Measurements from ENCODE around the gene NHERF2.

NHERF2 gene

DNA sequence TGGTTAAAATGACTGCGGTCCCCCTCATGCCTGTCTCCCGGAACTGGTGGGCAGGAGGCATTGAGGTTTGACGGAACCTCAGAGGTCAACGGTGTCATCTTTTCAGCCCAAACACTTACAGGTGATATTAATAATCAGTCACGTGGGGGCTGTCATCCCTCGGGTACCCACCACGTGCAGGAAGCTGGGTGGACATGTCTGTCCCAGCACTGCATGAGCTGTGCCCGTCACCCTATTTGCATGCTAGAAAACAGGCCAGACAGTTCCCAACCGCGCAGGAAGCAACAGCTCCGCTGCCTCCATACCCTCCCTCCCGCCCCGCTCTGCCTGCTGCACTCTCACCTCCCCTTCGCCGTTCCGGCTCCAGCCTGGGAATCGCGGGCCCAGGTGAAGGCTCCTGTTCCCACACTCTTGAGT lies 35.6 kb upstream of the NHERF2 start:
- DNase-seq = no peak

DNA sequence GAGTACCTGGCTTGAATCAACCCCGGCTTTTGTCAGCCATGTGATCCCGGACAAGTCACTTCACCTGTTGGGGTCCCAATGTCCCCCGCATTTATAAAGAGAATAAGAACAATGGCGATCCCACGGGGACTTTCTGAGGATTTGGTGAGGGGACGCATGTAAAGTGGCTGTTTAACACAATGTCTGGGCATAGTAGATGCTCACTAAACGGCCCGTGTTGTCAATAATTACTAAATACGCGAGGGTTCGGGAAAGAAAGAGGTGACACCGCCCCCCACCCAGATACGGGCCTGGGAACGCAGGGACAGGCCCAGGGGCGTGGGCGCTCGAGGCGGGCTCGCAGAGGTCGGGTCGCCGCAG lies 35.1 kb upstream of the NHERF2 start:
- DNase-seq = peak; percentile 46

DNA sequence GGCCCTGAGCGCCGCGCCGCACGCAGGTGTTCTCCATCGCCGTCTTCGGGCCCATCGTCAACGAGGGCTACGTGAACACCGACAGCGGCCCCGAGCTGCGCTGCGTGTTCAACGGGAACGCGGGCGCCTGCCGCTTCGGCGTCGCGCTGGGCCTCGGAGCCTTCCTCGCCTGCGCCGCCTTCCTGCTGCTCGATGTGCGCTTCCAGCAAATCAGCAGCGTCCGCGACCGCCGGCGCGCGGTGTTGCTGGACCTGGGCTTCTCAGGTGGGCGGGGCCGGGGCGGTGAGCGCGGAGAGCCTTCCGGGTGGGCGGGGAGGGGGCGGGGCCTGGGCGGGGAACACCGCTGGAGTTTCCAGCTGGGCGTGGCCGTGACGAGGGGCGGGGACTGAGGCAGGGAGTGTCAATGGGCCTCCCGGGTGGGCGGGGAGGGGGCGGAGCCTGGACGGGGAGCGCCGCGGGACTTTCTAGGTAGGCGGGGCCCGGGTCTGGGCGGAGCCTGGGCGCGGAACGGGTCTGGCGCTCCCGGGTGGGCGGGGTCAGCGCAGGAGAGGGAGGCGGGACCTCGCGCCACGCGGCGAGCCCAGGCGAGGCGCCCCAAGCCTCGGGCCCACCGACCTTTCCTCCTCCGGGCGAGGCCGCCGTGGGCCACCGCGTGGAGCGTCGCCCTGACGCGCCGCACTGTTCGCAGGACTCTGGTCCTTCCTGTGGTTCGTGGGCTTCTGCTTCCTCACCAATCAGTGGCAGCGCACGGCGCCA lies 34.6 kb upstream of the NHERF2 start:
- DNase-seq = peak; percentile 95

DNA sequence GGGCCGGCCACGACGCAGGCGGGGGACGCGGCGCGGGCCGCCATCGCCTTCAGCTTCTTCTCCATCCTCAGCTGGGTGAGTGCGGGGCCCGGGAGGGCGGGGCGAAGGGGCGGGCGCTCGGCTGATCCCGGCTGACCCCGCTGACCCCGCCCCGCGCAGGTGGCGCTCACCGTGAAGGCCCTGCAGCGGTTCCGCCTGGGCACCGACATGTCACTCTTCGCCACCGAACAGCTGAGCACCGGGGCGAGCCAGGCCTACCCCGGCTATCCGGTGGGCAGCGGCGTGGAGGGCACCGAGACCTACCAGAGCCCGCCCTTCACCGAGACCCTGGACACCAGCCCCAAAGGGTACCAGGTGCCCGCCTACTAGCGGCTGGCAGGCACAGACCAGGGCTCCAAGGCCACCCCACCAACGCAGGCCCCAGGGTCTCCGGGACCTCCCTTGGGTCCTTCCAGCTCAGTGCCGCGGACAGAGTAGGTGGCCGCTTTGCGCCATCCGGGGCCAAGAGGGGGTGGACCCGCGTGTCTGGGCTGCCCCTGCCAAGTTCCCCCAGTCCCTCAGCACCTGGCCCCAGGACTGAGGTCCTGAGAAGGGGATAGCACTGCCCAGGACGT lies 33.9 kb upstream of the NHERF2 start:
- peak; percentile 25 for DNase-seq

DNA sequence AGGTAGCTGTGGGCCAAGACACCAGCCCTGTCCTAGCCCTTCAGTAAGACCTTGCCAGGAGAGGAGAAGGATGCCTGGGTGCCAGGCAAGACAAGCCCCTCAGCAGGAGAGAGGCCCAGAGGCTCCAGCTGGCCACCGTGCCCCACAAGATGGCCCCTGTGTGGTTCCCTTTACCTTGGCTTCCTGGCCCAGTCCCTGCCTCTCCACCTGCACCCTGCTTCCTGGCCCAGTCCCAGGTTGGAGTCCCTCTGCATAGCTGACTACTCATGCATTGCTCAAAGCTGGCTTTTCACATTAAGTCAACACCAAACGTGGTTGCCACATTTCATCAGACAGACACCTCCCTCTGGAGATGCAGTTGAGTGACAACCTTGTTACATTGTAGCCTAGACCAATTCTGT lies 33.0 kb upstream of the NHERF2 start:
- no peak for DNase-seq

DNA sequence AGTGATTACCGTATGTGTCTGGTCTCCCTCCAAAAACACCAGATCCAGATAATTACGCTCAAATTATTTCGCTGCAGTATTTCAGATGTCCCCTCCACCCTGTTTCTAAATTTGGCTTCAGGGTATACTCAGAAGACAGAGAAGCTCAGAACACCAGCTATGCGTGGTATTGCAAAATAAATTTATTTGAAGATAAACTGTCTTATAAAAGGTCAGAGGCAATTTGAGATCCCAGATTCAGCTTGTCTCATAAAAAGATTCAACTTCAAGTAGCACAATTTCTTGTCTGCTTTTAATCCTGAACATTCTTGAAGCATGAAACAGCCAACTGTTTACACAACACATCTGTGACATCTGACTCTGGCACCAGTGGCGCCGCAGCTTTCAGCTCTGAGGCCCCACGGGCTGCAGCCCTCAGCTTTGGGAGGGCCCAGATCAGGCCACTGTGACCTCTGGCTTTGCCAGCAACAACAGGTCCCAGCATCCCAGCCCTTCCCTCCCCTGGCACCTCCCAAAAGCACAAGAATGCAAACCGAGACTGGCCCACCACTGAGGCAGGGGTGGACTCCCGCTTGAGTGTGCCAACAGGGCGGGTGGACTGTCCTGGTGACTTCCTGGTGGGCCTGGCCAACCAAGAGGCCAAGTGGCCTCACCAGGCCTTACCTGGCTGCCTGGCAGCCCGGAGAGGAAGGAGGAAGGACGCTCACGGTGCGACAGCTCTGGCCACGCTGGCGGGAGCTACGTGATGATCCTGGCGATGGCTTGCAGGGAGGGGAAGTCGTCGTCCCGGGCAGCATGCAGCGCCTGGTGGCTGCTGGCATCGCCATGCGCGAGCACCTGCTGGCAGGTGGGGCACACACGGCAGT lies 29.0 kb upstream of the NHERF2 start:
- DNase-seq = no peak

DNA sequence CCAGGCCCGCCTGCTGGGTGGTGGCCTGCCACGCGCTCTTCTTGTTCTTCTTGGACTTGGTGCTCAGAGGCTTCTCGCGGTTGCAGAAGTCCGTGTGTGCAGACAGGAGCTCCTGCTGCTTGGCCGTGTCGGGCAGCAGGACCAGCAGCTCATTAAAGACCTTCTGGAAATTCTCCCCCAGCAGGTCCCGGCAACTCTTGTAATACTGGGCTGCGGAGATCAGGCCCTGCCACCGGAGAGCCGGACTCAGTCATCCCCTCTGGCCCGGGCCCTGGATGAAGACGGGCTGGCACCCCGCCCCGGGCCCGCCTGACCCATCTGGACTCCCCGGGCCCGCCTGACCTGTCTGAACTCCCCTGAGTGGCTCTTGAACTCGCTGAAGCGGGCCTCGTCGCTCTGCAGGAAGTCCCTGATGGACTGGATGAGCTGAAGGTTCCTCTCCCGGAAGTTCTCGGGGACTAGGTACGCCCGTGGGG lies 28.3 kb upstream of the NHERF2 start:
- DNase-seq = no peak

DNA sequence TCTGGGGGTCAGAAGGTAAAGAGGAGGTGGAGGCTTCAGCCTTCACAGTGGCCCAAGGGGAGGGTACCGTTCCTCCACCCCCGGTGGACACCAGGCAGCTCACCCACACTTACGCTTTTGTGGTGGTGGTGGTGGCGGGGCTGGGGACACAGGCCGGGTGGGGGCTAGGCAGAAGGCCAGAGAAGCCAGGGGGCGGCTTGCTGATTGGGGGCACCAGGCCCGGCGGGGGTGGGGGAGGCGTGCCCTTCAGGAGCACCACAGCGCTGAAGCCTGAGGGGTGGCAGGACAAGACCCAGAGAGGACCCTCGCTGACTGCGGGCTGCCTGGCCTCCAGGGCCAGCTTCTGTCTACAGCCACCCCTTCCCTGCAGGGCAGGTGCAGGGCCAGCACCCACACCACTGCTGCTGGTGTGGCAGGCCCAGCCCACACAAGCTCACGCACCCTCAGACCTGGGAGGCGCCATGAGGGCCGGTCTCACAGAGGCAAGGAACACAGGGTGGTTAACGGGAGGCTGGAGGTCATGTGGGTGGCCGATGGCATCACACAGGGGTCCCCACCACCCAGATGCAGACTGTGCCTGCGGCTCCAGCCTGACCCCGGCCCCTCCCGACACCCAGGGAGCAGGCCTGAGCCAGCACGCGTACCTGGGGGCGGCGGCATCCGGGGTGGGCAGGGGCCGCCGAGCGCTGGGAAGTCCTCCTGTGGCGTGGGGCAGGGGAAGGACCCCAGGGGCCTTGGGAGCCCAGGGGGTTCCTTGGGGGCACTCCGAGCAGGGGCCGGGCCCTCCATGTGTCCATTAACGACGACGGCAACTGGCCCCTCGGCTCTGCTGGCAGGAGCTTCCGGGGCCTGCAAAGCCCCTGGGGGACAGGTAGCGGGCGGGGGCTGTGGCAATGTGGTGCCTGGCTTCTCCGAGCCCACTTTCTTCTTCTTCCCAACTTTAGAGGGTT lies 27.6 kb upstream of the NHERF2 start:
- DNase-seq = no peak

DNA sequence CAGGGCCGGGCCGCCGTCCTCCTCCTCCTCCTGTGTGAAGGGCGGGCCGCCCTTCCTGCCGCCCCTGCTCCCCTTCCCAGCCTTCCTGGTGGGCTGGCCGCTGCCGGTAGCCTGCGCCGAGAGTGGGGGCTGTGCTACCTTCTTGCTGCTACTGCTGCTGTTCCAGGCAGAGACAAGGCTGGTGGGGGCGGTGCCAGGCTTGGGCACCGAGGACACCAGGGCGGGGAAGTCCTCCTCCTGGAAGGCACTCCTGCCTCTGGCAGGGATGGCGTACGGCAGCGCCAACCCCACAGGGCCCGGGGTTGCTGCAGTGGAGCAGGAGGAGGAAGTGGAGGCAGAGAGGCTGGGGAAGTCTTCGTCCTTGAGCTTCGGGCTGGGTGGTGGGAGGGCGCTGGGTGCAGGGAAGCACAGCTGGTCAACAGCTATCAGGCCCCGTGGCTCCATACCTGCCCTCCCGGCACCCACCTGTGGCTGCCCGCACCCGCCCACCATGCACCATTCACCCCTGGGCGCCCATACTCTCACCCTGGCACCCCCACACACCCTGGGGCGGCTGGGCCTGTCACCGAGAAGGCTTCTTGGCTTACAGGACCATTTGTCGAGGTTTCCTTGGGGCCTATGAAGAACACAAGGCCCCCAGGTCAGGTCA lies 26.7 kb upstream of the NHERF2 start:
- DNase-seq = no peak

DNA sequence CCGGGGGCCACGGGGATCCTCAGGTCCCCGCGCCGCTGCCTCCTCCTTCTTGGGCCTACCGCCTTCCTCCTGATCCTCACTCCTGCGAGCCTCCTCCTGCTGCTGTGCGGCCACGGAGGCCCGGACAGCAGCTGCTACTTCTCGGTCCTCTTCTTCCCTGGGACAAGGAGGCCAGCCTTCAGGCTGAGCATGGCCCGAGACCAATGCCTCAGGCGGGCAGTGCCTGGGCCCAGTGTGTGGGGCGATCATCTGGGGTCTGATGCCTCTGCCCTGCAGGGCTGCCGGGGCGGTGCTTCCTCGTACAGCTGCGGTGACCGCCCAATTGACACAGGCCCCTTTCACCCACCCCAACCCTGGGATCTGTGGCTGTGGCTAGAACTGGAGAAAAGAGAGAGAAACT lies 25.7 kb upstream of the NHERF2 start:
- DNase-seq = no peak

DNA sequence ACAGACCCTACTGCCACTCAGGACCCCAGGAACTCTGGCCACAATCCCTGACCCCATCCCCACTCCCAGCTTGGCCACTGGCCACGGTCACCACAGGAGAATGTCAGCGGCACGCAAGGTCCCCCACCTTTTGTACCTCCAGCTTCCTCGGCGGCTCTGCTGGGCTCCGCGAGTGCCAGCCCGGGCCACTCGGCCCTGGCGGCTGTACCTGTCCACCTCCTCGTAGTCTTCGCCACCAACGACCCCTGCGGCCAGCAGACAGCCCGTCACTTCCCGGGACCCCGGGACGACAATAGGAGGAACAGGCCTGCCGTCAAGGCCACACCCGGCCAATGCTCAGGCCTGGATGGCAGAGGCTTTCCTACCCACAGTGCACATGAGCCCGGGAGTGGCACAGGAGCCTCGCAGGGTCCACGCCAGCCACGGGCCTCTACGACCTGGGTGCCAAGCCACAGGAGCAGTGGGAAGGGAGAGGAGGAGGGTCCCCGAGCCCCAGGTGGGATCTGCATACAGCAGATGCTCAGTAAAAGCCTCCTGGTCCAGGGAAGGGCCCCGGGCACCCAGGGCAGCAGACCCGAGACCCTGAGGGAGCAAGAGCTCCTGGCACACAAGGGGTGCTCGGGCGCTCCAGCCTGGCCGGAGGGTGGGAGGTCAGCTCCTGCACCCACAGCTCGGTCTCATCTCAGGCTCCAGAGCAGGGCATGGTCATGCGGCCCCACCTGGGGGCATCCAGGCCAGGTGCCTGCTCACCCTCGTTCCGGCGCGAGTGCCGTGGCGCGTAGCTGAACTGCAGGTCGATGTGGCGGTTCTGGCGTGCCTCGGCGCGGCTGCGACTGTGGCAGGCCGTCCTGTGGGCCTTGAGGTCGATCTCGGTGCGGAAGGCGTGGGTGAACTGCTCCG lies 25.0 kb upstream of the NHERF2 start:
- DNase-seq = no peak

DNA sequence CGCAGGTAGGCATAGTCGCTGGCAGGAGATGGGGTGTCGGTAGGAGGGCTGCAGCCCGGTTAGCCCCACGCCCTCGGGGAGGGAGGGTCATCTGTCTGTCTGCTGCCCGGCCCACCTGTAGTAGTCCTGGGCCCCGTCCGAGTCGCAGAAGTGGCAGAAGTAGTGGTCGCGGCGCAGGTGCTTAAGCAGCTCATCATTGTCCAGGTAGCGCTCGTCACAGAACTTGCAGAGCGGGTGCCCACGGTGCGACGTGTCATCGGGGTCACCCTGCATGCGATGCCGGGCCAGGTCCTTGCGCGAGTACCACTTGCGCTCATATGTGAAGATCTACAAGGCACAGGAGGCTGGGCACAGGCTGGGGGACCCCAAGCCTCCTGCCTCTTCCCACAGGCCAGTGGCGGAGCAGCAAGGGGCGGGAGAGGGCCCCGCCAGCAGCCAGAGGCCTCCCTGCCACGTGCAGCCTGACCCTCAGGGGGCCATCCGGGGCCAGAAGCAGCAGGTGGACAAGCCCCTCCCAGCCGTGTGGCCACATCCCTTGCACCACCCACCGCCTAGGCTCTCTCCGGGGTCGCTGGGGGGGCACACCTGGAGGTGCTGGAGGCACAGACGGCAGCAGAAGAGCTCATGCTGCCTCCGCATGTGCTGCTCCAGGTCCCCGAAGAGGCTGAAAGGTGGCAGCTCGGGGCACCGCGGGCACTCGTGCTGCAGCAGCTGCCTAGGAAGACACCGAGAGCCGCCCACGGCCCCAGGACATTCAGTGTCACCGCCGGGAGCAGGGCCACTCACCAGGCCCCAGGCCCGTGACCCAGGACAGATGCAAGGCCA lies 24.1 kb upstream of the NHERF2 start:
- DNase-seq = no peak

DNA sequence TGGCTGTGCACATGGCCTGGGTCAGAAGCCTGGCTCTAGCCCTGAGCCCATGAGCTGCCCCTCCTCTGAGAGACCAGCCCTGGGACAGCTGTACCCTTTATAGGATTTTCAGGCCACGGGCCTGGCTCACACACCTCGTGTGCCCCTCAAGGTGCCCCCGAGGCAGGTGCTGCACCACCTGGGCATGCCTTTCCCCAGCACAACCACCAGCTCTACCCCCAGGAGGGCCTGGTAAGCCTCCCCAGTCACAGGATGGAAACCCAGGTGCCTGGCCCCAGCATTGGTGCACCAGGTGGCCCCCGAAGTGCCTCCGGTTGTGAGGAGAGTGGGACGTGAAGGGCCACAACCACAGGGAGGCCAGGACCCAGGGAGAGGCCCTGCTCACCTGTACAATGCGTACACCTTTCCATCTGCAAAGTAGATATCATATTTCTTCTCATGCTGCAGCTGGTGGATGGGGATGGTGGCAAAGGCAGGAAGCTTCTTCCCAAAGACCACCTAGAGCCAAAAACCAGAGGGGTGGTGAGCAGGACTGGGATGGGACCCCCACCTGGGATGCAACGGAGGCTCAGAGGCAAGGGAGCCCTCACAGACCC lies 23.4 kb upstream of the NHERF2 start:
- DNase-seq = no peak

DNA sequence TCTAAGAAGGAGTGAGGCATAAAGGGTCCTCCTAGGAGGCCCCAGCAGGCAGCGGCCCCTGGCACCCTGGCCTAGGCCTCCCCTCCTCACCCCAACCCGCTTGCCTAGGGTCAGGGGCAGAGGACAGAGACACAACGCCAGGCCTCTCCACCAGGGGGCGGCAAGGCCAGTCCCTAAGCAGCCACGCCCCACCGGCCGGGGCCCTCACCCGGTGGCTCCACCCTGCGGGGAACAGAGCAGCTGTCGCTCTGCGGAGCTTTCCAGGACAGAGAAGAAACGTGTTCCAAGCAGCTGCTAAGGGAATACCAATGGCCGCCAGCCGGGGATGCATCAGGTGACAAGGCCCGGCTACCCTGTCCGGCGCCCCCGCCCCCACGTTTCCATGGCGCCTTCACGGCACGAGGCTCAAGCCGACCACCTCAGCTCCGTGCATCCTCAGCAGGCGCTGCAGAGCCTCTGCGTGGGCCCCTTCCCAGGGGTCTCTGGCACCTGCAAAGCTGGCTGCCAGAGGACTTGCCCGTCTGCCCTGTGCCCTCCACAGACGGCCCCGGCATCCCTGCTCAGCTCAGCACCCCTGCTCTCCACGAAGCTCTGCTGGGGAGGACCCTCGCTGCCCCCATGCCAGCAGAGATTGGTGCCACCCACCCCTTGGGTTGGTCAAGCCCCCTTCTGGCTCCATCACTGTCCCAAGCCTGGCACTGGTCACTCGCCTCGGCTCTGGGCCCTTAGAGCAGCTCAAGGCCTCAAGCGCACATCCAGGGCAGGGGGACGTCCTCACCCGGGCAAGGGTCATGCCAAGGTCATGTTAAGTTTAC lies 22.7 kb upstream of the NHERF2 start:
- peak; percentile 96 for DNase-seq

DNA sequence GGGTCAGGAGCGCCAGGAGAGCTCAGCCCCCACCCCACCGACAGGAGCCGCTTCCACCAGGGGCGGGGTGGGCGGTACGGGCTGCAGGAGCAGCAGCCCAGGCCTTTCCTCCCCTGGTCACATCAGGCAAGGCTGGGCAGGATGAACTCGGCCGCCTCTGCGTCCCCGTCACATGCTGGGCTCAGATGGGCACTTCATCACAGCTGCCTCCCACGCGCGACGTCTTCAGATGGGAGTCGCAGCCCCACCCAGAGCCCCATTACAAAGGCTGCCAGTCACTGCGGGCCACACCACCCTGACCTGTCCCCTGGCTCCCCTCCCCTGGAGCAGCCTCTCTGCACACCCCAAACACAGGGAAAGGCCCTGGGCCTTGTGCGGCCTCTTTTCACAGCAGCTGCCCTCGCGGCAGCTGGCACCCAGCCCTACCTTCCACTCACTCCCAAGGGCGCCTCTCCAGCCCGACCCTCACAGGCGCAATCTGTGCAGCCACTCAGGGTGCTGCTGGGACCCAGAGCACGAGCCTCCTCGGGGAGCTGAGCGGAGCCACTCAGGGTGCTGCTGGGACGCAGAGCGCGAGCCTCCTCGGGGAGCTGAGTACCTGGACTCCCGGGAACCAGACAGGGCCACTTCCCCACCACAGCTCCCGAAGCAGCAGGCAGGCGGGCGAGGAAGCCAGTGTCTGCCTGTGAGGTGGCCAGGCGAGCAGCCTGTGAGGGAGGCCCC lies 21.7 kb upstream of the NHERF2 start:
- DNase-seq = peak; percentile 15

DNA sequence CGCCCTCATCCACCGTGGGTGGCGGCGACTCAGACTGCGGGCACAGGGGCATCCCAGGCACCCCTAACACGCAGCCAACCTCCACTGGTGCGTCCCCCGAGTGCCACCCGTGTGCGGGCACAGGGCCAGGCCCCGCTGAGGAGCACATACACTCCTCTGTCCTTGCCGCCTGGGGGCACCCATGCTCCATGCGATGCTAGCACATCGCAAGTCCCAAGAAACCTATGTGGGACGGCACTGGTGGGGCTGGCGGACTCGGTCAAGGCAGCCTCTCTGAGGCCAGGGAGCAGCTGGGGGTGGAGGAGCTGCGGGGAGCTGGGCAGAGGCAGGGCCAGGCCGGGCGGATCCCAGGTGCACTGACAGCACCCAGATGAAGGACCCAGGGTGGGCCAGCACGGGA lies 21.1 kb upstream of the NHERF2 start:
- no peak for DNase-seq

DNA sequence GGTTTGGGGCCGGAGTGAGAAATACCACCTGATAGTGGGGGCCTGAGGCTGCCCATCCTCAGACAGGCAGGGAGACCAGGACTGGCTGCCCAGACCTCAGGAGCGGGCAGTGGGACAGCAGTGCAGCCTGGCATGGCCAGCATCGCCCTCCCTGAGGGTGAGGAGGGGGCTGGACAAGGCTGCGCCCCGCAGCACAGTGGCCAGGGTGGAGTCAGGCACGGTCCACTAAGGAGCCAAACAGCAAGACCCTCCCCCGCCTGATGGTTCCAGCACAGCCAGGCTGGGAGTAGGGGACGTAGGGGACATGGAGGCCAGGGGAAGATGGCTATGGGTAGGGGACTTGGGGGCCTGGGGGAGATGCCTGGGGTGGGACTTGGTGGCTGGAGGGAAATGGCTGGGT lies 20.4 kb upstream of the NHERF2 start:
- DNase-seq = no peak

All from eye (tissue), 1 donor.